Fibroblast of pulmonary artery (primary cell): ENCODE data around the gene METTL24.

Source experiments
- DNase-seq: peaks from one replicate; pipeline ENCODE4 v3.0.0-alpha.2; 2010; ENCODE audit warnings: low read depth
- H3K4me3 ChIP-seq: replicated peaks from 2 replicates; pipeline ENCODE4 v1.5.1; 2011; ENCODE audit warnings: low read depth, mild to moderate bottlenecking, control low read depth, low read length, moderate library complexity
- CTCF ChIP-seq: IDR thresholded peaks from 2 replicates; pipeline ENCODE4 v1.5.1; 2011; ENCODE audit warnings: mild to moderate bottlenecking, control low read depth, low read length, inconsistent platforms; ENCODE audit errors: missing control alignments

The METTL24 gene

GRCh38 chr6:110378552-110378951 lies 20.4 kb upstream of the METTL24 start:
- DNase-seq: no peak
- TF ChIP-seq CTCF: no peak
- no peak overlapping the region for H3K4me3 ChIP-seq

DNA sequence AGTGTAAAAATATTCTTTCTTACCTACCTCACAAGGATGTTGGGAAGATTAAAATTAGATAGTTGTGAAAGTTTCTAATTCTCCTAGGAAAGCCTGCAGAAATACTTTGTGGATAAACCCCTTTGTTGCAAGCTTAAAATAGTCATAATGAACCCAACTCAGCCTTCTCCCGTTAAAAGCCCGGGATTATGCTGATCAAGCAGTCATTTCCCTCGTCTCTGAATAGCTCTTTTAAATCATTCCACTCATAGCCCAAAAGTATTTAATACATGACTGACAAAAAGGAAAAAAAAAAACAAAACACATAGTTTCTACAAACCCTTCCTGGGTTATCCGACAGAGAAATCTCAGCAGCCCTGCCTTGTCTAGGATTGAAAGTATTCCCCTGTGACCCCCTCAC lies 10.9 kb upstream of the METTL24 start:
- no peak for DNase-seq
- H3K4me3 ChIP-seq: no peak overlapping the region
- TF ChIP-seq CTCF: no peak

- DNase-seq: no peak
- no peak for TF ChIP-seq CTCF
- no peak overlapping the region for H3K4me3 ChIP-seq
Measured at GRCh38 chr6:110368284-110368683, 10.1 kb upstream of the METTL24 start.

GRCh38 chr6:110367825-110368224 lies 9.7 kb upstream of the METTL24 start:
- no peak for DNase-seq
- no peak for TF ChIP-seq CTCF
- H3K4me3 ChIP-seq: no peak overlapping the region

DNA sequence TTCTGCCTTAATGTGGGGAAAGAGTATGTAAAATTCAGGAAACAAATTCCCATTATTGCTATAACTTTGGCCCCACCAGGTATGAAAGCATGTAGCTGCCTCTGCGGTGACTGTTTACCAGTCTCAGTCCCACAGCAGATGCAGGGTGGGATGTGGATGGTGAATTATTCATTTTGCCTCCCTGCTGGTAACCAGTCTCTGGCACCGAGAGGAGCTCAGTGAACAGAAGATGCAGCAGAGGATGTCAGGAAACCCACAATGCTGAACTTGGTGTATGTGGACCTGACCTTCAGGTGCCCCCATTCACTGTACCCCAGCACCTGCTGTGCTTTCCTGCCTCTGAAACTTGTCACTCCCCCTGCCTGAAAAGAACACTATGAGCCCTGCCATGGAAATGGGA lies 8.8 kb upstream of the METTL24 start:
- no peak for TF ChIP-seq CTCF
- DNase-seq: no peak
- no peak overlapping the region for H3K4me3 ChIP-seq

DNA sequence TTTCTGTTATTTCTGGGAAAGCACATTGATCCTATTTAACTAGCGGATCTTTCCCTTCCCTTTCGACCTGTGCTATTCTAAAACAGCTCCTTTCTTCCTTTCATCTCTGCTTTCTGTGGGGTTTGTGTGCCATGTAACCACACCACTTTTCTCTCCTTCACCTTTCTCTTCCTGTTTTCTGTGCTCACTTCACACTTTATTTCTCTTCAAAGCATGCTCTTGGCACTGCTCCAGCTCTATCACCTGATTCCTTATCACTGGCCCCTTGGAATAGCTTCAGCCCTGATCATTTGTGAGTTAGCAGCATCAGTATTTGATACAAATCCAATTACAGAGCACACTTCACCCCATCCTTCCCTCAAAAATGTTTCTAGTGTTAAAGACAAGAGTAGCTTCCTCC lies 8.1 kb upstream of the METTL24 start:
- no peak for TF ChIP-seq CTCF
- DNase-seq: no peak
- no peak overlapping the region for H3K4me3 ChIP-seq

DNA sequence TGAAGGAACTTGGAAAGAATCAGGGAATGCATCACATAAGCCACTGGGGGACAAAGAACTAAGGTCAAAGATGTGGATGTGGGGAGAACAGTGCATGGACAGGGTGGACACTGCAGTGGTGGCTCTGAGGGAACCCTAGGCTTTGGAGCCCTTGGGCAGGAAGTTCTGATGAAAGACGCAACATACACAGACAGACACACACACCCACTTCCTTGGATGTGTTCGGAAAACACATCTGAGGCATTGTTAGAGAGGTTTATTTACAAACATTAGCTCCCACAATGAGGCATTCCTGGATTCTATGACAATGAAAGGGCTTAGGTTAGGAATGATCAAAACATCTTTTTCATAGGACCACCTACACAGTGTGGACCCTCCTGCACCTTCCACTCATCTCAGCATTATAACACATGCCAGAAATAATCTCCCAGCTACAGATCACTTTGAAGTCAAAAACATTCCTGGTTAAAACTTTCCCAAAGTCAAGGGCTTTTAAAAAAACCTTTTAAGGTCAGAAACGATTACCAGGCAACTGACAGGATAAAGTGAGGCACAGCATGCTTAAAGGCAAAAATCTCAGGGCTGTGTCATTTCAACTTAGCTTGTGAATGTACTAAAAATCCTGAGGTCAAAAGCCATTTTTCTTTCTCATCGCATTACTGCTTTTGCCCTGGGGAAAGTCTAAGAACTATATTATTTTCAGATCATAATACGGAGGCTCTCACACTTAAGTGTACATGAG lies 6.4 kb upstream of the METTL24 start:
- H3K4me3 ChIP-seq: no peak overlapping the region
- DNase-seq: no peak
- TF ChIP-seq CTCF: no peak
